GM06990 (cell line): ENCODE results near the gene WDFY4.

Source experiments
- DNase-seq: peaks from one replicate; pipeline ENCODE4 v3.0.0-alpha.2; 2011; ENCODE audit not compliant: insufficient read length; ENCODE audit errors: extremely low read depth
- H3K27me3 ChIP-seq: replicated peaks from 2 replicates; pipeline ENCODE4 v1.6.0; 2011; ENCODE audit warnings: low read length; ENCODE audit not compliant: control insufficient read depth, insufficient read depth
- H3K36me3 ChIP-seq: 2 replicates; pipeline ENCODE4 v1.5.1; 2011; ENCODE audit warnings: low read length; ENCODE audit not compliant: control insufficient read depth, insufficient read depth
- H3K4me3 ChIP-seq: replicated peaks from 2 replicates; pipeline ENCODE4 v1.5.1; 2011; ENCODE audit warnings: low read depth, mild to moderate bottlenecking, control low read depth, low read length
- CTCF ChIP-seq: IDR thresholded peaks from 2 replicates; pipeline ENCODE4 v1.5.1; 2011; ENCODE audit warnings: low read length, control low read depth, mild to moderate bottlenecking, inconsistent platforms; ENCODE audit not compliant: insufficient read depth, poor library complexity, severe bottlenecking

The WDFY4 gene

GRCh38 chr10:48958598-48959190, 274.0 kb downstream of the WDFY4 start:
- no peak for DNase-seq
- no peak for TF ChIP-seq CTCF
- no peaks in the 10 kb centered on the region for H3K27me3 ChIP-seq

GRCh38 chr10:48964038-48964437, 279.4 kb downstream of the WDFY4 start:
- no peak for DNase-seq
- Histone ChIP-seq H3K27me3 (no peaks in the 10 kb centered on the region), H3K36me3 (peaks cover 41% of the 10 kb centered on the region), H3K4me3 (no peak overlapping the region)
- no peak for TF ChIP-seq CTCF

More at GRCh38 chr10:48958598-48959190, 274.0 kb downstream of the WDFY4 start:
- no peak overlapping the region for H3K4me3 ChIP-seq
- peaks cover 49% of the 10 kb centered on the region for H3K36me3 ChIP-seq

- Histone ChIP-seq H3K27me3 (no peaks in the 10 kb centered on the region), H3K36me3 (peaks cover 39% of the 10 kb centered on the region), H3K4me3 (no peak overlapping the region)
- TF ChIP-seq CTCF: no peak
- DNase-seq: no peak
Measured at GRCh38 chr10:48965460-48965859, 280.8 kb downstream of the WDFY4 start.

GRCh38 chr10:48968036-48968435, 283.4 kb downstream of the WDFY4 start:
- no peaks in the 10 kb centered on the region for H3K27me3 ChIP-seq

GRCh38 chr10:48970046-48970445, 285.4 kb downstream of the WDFY4 start:
- no peaks in the 10 kb centered on the region for H3K27me3 ChIP-seq
- no peak for DNase-seq
- no peak for TF ChIP-seq CTCF
- no peak overlapping the region for H3K4me3 ChIP-seq
- peaks cover 27% of the 10 kb centered on the region for H3K36me3 ChIP-seq

More at GRCh38 chr10:48968036-48968435, 283.4 kb downstream of the WDFY4 start:
- Histone ChIP-seq H3K4me3 (no peak overlapping the region), H3K36me3 (peaks cover 32% of the 10 kb centered on the region)
- DNase-seq: no peak
- TF ChIP-seq CTCF: no peak

- Histone ChIP-seq H3K27me3 (no peaks in the 10 kb centered on the region), H3K36me3 (peaks cover 28% of the 10 kb centered on the region), H3K4me3 (no peak overlapping the region)
- DNase-seq: no peak
- TF ChIP-seq CTCF: no peak
Measured at GRCh38 chr10:48970654-48971053, 286.0 kb downstream of the WDFY4 start.
